BE2C (cell line): ENCODE measurements around the gene NHSL1.

ENCODE experiments used
- DNase-seq: peaks from one replicate; pipeline ENCODE4 v3.0.0-alpha.2; 2020
- H3K27me3 ChIP-seq: fragments of 250-450 bp; sonication (Bioruptor Pico); 2 replicates; pipeline ENCODE4 v1.5.1; 2020; ENCODE audit warnings: mild to moderate bottlenecking
- H3K36me3 ChIP-seq: fragments of 250-450 bp; sonication (Bioruptor Pico); 2 replicates; pipeline ENCODE4 v1.5.1; 2020; ENCODE audit warnings: mild to moderate bottlenecking
- H3K4me1 ChIP-seq: fragments of 250-450 bp; sonication (Bioruptor Pico); 2 replicates; pipeline ENCODE4 v1.5.1; 2020
- H3K4me3 ChIP-seq: 2 replicates; pipeline ENCODE4 v1.5.1; 2011; ENCODE audit warnings: low read depth, low read length
- H3K9me3 ChIP-seq: fragments of 250-450 bp; sonication (Bioruptor Pico); 2 replicates; pipeline ENCODE4 v1.5.1; 2020
- TF ChIP-seq, protein P1 (sequence below): IDR thresholded peaks from 2 replicates; pipeline ENCODE4 v1.5.1; 2012; ENCODE audit warnings: mild to moderate bottlenecking, low read depth, low read length

NHSL1 gene

DNA sequence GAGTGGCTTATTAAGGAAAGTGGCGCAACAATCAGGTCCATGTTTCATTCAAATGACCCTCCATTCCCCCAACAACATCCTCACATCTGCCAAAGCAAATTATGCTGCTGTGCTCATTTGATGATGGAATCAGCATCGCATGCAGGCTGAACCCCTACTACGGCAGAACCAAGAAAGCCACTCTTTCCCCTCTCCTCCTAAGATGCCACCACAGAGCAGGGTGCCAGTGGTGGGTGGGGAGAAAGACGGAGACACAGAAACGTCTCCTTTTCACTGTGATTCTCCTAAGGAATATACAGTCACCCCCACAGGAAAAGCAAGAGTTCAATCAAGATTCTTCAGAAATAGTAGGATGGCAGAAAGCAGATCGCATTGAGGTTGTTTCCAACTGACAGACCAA lies 78.2 kb downstream of the NHSL1 start:
- Histone ChIP-seq H3K9me3 (no peaks in the 10 kb centered on the region), H3K4me1 (no peaks in the 10 kb centered on the region), H3K27me3 (peaks cover 17% of the 10 kb centered on the region), H3K4me3 (no peak overlapping the region), H3K36me3 (no peaks in the 10 kb centered on the region)
- TF ChIP-seq, protein P1, sequence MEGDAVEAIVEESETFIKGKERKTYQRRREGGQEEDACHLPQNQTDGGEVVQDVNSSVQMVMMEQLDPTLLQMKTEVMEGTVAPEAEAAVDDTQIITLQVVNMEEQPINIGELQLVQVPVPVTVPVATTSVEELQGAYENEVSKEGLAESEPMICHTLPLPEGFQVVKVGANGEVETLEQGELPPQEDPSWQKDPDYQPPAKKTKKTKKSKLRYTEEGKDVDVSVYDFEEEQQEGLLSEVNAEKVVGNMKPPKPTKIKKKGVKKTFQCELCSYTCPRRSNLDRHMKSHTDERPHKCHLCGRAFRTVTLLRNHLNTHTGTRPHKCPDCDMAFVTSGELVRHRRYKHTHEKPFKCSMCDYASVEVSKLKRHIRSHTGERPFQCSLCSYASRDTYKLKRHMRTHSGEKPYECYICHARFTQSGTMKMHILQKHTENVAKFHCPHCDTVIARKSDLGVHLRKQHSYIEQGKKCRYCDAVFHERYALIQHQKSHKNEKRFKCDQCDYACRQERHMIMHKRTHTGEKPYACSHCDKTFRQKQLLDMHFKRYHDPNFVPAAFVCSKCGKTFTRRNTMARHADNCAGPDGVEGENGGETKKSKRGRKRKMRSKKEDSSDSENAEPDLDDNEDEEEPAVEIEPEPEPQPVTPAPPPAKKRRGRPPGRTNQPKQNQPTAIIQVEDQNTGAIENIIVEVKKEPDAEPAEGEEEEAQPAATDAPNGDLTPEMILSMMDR, result no peak
- DNase-seq, result no peak

DNA sequence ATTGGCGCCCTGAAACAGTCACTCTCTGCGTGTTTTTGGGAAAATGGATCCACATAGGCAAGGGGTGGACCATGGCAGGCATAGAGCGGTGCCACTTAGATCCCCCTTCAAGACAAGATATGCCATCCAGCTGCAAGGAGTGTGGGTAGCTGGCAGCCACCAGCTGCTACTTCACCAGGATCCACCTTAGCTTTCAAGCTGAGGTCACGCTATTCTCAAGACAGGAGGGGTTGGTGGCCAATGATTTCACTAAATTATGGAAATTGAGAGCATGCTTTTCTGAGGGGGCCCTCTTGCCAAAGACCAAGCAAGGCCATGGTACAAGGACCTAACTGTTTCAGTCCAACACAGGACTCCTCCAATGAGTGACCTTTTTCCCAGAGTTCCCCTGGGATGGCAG lies 78.9 kb downstream of the NHSL1 start:
- TF ChIP-seq, protein P1, result no peak
- Histone ChIP-seq H3K36me3 (no peaks in the 10 kb centered on the region), H3K9me3 (no peaks in the 10 kb centered on the region)

DNA sequence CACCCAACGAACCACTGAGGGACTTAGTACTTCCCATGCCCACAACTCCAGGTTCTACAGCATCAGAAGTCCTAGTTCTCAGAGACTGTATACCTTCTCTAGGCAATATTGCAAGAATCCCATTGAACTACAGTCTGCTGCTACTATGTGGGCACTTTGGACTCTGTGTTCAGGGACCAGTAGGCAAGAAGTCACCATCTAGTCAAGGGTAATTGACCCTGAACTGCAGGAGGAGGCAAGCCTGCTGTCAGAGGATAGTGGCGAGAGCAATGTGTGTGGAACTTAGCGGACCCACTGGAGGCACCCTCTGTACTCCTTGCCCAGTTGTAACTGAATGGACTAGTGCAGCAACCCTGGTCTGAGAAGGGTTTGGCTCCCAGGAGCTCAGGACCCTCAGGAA lies 79.5 kb downstream of the NHSL1 start:
- DNase-seq, result no peak
- Histone ChIP-seq H3K4me3 (no peak overlapping the region), H3K27me3 (peaks cover 11% of the 10 kb centered on the region), H3K4me1 (no peaks in the 10 kb centered on the region), H3K9me3 (no peaks in the 10 kb centered on the region), H3K36me3 (no peaks in the 10 kb centered on the region)
- TF ChIP-seq, protein P1, result no peak

More for the DNA sequence above, 78.9 kb downstream of the NHSL1 start:
- no peak for DNase-seq
- no peaks in the 10 kb centered on the region for H3K4me1 ChIP-seq
- no peak overlapping the region for H3K4me3 ChIP-seq
- peaks cover 15% of the 10 kb centered on the region for H3K27me3 ChIP-seq

DNA sequence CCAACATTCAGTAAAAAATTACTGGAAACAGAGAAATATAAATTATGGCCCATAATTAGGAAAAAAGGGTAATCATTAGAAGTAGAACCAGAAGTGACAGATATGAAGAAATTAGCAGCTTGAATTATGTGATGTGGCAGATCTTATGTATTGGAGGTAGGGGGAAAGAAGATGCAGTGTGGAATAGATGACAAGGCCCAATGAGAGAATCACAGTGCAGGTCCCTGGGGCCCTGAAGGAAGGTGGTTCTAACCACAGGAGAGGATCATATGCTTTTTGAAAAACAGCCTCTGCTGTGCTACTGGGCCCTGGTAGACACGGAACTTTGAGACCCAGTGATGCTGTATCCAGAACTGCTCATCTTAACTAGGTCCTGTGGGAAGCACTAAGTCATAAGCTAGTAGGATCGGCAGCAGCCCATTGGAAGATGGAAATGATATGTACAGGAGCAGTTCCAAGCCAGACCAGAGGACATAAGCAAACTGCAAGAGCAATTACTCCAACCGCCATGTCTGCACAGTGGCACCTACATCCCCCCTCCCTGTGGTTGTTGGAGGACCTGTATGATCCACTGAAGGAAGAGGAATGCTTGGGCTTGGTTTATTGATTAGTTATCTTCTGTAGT lies 81.1 kb downstream of the NHSL1 start:
- H3K27me3 ChIP-seq, result peaks cover under 1% of the 10 kb centered on the region; the same call in 1 of the 2 replicates
- H3K9me3 ChIP-seq, result no peaks in the 10 kb centered on the region
- no peaks in the 10 kb centered on the region for H3K4me1 ChIP-seq
- H3K4me3 ChIP-seq, result no peak overlapping the region
- DNase-seq, result no peak
- TF ChIP-seq, protein P1, result no peak
- H3K36me3 ChIP-seq, result no peaks in the 10 kb centered on the region; the same call in 1 of the 2 replicates

DNA sequence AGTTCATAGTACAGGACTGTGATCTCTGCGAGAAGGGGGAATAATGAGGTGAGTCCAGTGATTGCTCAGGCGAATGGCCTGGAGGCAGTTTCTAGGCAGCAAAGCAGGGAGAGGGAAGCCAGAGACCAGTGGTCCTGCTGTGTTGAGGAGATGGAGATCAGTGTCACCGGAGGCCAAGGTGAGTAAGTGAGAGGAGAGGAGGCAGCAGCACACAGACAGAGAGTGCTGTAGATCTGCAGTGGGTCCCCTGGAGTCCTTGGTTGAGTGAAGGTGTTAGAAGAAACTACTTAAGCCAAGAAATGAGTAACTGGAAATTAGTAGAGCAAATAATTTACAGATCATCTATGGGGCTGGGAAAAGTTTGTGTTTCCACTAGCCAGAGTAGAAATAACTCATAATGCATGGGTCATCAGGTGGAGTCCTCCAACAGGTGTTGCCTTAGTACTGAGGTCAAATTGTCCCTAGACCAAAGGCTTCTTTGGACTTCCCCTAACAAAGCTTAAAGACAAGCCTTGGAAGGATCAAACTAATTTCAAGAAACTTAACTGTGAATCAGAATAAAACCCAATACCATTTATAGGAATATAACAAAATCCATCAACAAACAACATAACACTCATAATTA lies 81.7 kb downstream of the NHSL1 start:
- Histone ChIP-seq H3K36me3 (no peaks in the 10 kb centered on the region; the same call in 1 of the 2 replicates), H3K4me3 (no peak overlapping the region), H3K4me1 (no peaks in the 10 kb centered on the region), H3K9me3 (no peaks in the 10 kb centered on the region), H3K27me3 (no peaks in the 10 kb centered on the region)
- no peak for DNase-seq
- TF ChIP-seq, protein P1, result no peak

DNA sequence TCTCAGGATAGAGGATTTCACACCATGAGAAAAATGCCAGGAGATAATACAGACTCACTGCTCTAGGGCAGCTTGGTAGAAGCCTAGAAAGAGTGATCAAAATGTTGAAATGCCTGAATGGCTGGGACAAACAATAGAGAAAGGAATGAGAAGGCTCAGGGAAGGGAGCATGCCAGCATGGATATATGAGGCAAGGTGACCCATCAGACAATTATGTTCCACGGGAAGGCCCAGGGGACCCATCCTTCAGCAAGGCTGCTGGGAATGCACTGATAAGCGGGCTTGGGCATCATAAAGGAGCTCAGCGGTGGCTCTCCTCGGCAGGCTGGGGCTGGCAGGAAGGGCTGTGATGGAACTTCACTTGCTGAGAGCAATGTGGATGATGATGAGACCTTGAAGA lies 83.1 kb downstream of the NHSL1 start:
- H3K36me3 ChIP-seq, result no peaks in the 10 kb centered on the region; the same call in 1 of the 2 replicates
- DNase-seq, result no peak
- H3K9me3 ChIP-seq, result no peaks in the 10 kb centered on the region
- TF ChIP-seq, protein P1, result no peak
- no peak overlapping the region for H3K4me3 ChIP-seq
- no peaks in the 10 kb centered on the region for H3K4me1 ChIP-seq
- no peaks in the 10 kb centered on the region for H3K27me3 ChIP-seq
